Liver (tissue), 9 donors: ENCODE results near the gene ZNF423. TPM values are rescaled to one million over a fixed set of nuclear protein-coding genes. Genes with fewer than 3 reads are reported as not detected.
A peak's percentile ranks its signal among the peaks of the same experiment; 100 is the strongest.

ENCODE experiments used
- DNase-seq: peaks from one replicate; pipeline ENCODE4 v3.0.0-alpha.2; 2017; ENCODE audit warnings: low spot score
- H3K27ac ChIP-seq, 2 donors: one replicate each; pipeline ENCODE4 v1.7.0; 2013; ENCODE audit warnings: inconsistent platforms in 2 of 2, low read length in 2 of 2, control low read depth in 1 of 2, low read depth in 1 of 2, mild to moderate bottlenecking in 1 of 2
- H3K27me3 ChIP-seq, 4 donors: one replicate each; pipeline versions ENCODE4 v1.6.1 to v1.7.0; 2013; ENCODE audit warnings: low read length in 3 of 4, inconsistent platforms in 1 of 4, mild to moderate bottlenecking in 1 of 4, moderate library complexity in 1 of 4; ENCODE audit not compliant: control insufficient read depth in 4 of 4, insufficient read depth in 4 of 4
- H3K36me3 ChIP-seq, 4 donors: one replicate each; pipeline versions ENCODE4 v1.6.1 to v1.7.0; 2013; ENCODE audit warnings: low read length in 3 of 4, mild to moderate bottlenecking in 3 of 4, low read depth in 1 of 4, moderate library complexity in 1 of 4; ENCODE audit not compliant: control insufficient read depth in 4 of 4, insufficient read depth in 3 of 4
- H3K4me1 ChIP-seq, 4 donors: one replicate each; pipeline versions ENCODE4 v1.6.1 to v1.7.0; 2013; ENCODE audit warnings: low read length in 3 of 4, mild to moderate bottlenecking in 3 of 4, moderate library complexity in 1 of 4; ENCODE audit not compliant: control insufficient read depth in 4 of 4, insufficient read depth in 4 of 4
- H3K4me3 ChIP-seq, 3 donors: one replicate each; pipeline versions ENCODE4 v1.6.1 to v1.7.0; 2013; ENCODE audit warnings: low read length in 3 of 3, control low read depth in 1 of 3, low read depth in 1 of 3, mild to moderate bottlenecking in 1 of 3
- H3K9ac ChIP-seq, 2 donors: one replicate each; pipeline ENCODE4 v1.7.0; 2013; ENCODE audit warnings: low read length in 2 of 2, mild to moderate bottlenecking in 2 of 2, moderate library complexity in 2 of 2, control low read depth in 1 of 2, low read depth in 1 of 2
- H3K9me3 ChIP-seq, 4 donors: one replicate each; pipeline versions ENCODE4 v1.6.1 to v1.7.0; 2013; ENCODE audit warnings: low read length in 3 of 4; ENCODE audit not compliant: control insufficient read depth in 4 of 4
- ATF3 ChIP-seq: IDR thresholded peaks from 2 replicates; pipeline ENCODE4 v1.6.1; 2016; ENCODE audit warnings: antibody characterized with exemption
- CTCF ChIP-seq: fragments of 150-350 bp; IDR thresholded peaks from 2 replicates; pipeline ENCODE4 v1.5.1; 2017; ENCODE audit warnings: improper control_type of control experiment, low read depth, low read length; ENCODE audit not compliant: missing input control
- EGR1 ChIP-seq, 2 donors: IDR thresholded peaks; 2 replicates each; pipeline ENCODE4 v1.6.1; 2016 to 2018; ENCODE audit warnings: antibody characterized with exemption in 2 of 2, low read depth in 2 of 2
- FOXA1 ChIP-seq: IDR thresholded peaks from 2 replicates; pipeline ENCODE4 v1.6.1; 2016; ENCODE audit warnings: antibody characterized with exemption
- FOXA2 ChIP-seq: IDR thresholded peaks from 2 replicates; pipeline ENCODE4 v1.6.1; 2016; ENCODE audit warnings: antibody characterized with exemption
- GABPA ChIP-seq, 2 donors: IDR thresholded peaks in 1 of 2; conservative IDR thresholded peaks in 1 of 2; 2 replicates each; pipeline ENCODE4 v1.6.1; 2016; ENCODE audit warnings: antibody characterized with exemption in 2 of 2, mild to moderate bottlenecking in 1 of 2, moderate library complexity in 1 of 2
- HNF4A ChIP-seq, 2 donors: conservative IDR thresholded peaks; 2 replicates each; pipeline ENCODE4 v1.6.1; 2016; ENCODE audit warnings: antibody characterized with exemption in 2 of 2, mild to moderate bottlenecking in 2 of 2
- HNF4G ChIP-seq: IDR thresholded peaks from 2 replicates; pipeline ENCODE4 v1.6.1; 2016; ENCODE audit warnings: antibody characterized with exemption
- JUND ChIP-seq, 2 donors: IDR thresholded peaks; 2 replicates each; pipeline ENCODE4 v1.6.1; 2016; ENCODE audit warnings: antibody characterized with exemption in 2 of 2
- NR2F2 ChIP-seq: IDR thresholded peaks from 2 replicates; pipeline ENCODE4 v1.6.1; 2016; ENCODE audit warnings: antibody characterized with exemption
- RAD21 ChIP-seq, 2 donors: IDR thresholded peaks; 2 replicates each; pipeline ENCODE4 v1.6.1; 2016; ENCODE audit warnings: antibody characterized with exemption in 2 of 2, mild to moderate bottlenecking in 2 of 2
- RXRA ChIP-seq, 2 donors: IDR thresholded peaks; 2 replicates each; pipeline ENCODE4 v1.6.1; 2017 to 2018; ENCODE audit warnings: antibody characterized with exemption in 2 of 2, mild to moderate bottlenecking in 1 of 2
- SP1 ChIP-seq: IDR thresholded peaks from 2 replicates; pipeline ENCODE4 v1.6.1; 2018; ENCODE audit warnings: antibody characterized with exemption, mild to moderate bottlenecking
- TAF1 ChIP-seq: conservative IDR thresholded peaks from 2 replicates; pipeline ENCODE4 v1.6.1; 2016; ENCODE audit warnings: antibody characterized with exemption, mild to moderate bottlenecking
- YY1 ChIP-seq: IDR thresholded peaks from 2 replicates; pipeline ENCODE4 v1.6.1; 2016; ENCODE audit warnings: antibody characterized with exemption, mild to moderate bottlenecking
- ZBTB33 ChIP-seq: IDR thresholded peaks from 2 replicates; pipeline ENCODE4 v1.6.1; 2016; ENCODE audit warnings: antibody characterized with exemption
- WGBS: extraction: QIAGEN DNeasy Blood & Tissue Kit; methylation state at CpG from one replicate; pipeline ENCODE4 v1.1.7; 2013; 5-methylcytosine and 5-hydroxymethylcytosine counted together
- polyA plus RNA-seq, 2 donors: library from polyadenylated mRNA; stranded (reverse) in 1 of 2; unstranded in 1 of 2; fragments of 200-250 nt in 1 of 2; fragments of >200 nt in 1 of 2; fragmentation: Nextera tagmentation in 1 of 2; extraction: Ambion mirVana in 1 of 2; gene quantifications; one replicate each; pipeline versions ENCODE4 v1.2.1 to v1.2.3, GENCODE V29; 2013 to 2015
- total RNA-seq, 2 donors: library from RNA; depleted of rRNA; stranded (reverse); fragments of >200 nt; gene quantifications; one replicate each; pipeline ENCODE4 v1.2.3, GENCODE V29; 2014
- TF ChIP-seq, protein P1 (sequence below): IDR thresholded peaks from 2 replicates; pipeline ENCODE4 v1.6.1; 2016; ENCODE audit warnings: antibody characterized with exemption
- TF ChIP-seq, protein P2 (sequence below): IDR thresholded peaks from 2 replicates; pipeline ENCODE4 v1.6.1; 2016; ENCODE audit warnings: antibody characterized with exemption, mild to moderate bottlenecking
- donor health status: healthy.
- donor health status: healthy.
- donor health status: healthy.
- donor health status: healthy.
- donor health status: healthy.

The ZNF423 gene
- total and polyA plus RNA-seq, 4 donors = 0.24 to 1.6 (median 0.39) TPM

DNA sequence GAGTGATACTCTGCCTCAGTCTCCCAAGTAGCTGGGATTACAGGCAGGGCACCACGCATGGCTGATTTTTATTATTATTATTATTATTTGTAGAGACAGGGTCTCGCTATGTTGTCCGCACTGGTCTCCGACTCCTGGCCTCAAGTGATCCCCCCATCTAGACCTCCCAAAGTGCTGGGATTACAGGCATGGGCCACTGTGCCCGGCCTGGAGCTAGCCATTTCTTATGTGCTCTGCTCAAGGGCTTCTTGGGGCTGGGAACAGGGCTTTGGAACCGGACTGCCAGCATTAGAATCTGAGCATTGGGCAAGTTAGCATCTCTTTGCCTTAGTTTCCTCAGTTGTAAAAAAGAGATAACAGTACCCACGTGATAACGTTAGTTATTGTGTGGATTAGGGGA, 371.0 kb downstream of the ZNF423 start:
- Histone ChIP-seq H3K4me3 (no peak overlapping the region), H3K36me3 (no peaks in the 10 kb centered on the region), H3K27me3 (no peaks in the 10 kb centered on the region), H3K27ac (no peak overlapping the region), H3K9ac (no peak overlapping the region), H3K4me1 (peaks cover 4 to 18% (median 11%) of the 10 kb centered on the region in 4 donors), H3K9me3 (no peaks in the 10 kb centered on the region)
- TF ChIP-seq CTCF (no peak), YY1 (no peak), TAF1 (no peak), HNF4A (conservative IDR thresholded peaks at IDR 0.05) (no peak)
- TF ChIP-seq, protein P1, sequence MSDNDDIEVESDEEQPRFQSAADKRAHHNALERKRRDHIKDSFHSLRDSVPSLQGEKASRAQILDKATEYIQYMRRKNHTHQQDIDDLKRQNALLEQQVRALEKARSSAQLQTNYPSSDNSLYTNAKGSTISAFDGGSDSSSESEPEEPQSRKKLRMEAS = no peak
- no peak for DNase-seq
- 92% methylated on average over 8 of the region's 8 CpGs for WGBS

- Histone ChIP-seq H3K4me3 (peak overlapping the region in 1 of 3 donors; percentile 10), H3K27me3 (no peaks in the 10 kb centered on the region), H3K9ac (no peak overlapping the region), H3K4me1 (peaks cover 4 to 18% (median 11%) of the 10 kb centered on the region in 4 donors), H3K27ac (peak overlapping the region in 1 of 2 donors; percentile 34), H3K9me3 (no peaks in the 10 kb centered on the region), H3K36me3 (no peaks in the 10 kb centered on the region)
- WGBS = 13% methylated on average over 18 of the region's 18 CpGs
- peak; percentile 66 to 81 for TF ChIP-seq RXRA (IDR thresholded peaks at IDR 0.05)
- peak; percentile 54 for TF ChIP-seq NR2F2
- TF ChIP-seq, protein P2, sequence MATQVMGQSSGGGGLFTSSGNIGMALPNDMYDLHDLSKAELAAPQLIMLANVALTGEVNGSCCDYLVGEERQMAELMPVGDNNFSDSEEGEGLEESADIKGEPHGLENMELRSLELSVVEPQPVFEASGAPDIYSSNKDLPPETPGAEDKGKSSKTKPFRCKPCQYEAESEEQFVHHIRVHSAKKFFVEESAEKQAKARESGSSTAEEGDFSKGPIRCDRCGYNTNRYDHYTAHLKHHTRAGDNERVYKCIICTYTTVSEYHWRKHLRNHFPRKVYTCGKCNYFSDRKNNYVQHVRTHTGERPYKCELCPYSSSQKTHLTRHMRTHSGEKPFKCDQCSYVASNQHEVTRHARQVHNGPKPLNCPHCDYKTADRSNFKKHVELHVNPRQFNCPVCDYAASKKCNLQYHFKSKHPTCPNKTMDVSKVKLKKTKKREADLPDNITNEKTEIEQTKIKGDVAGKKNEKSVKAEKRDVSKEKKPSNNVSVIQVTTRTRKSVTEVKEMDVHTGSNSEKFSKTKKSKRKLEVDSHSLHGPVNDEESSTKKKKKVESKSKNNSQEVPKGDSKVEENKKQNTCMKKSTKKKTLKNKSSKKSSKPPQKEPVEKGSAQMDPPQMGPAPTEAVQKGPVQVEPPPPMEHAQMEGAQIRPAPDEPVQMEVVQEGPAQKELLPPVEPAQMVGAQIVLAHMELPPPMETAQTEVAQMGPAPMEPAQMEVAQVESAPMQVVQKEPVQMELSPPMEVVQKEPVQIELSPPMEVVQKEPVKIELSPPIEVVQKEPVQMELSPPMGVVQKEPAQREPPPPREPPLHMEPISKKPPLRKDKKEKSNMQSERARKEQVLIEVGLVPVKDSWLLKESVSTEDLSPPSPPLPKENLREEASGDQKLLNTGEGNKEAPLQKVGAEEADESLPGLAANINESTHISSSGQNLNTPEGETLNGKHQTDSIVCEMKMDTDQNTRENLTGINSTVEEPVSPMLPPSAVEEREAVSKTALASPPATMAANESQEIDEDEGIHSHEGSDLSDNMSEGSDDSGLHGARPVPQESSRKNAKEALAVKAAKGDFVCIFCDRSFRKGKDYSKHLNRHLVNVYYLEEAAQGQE = no peak
- TF ChIP-seq CTCF = no peak
- no peak for TF ChIP-seq RAD21 (IDR thresholded peaks at IDR 0.05)
- no peak for TF ChIP-seq EGR1 (IDR thresholded peaks at IDR 0.05; ENCODE audit: low read depth in 2 of 2)
- no peak for TF ChIP-seq ATF3
- TF ChIP-seq HNF4A (conservative IDR thresholded peaks at IDR 0.05) = peak; percentile 85 to 91
- TF ChIP-seq HNF4G = peak; percentile 64
- no peak for TF ChIP-seq JUND (IDR thresholded peaks at IDR 0.05)
- TF ChIP-seq YY1 = no peak
- TF ChIP-seq, protein P1 = no peak
- no peak for TF ChIP-seq TAF1
- TF ChIP-seq GABPA (IDR thresholded peaks at IDR 0.05 in 1 of 2, conservative IDR thresholded peaks at IDR 0.05 in 1 of 2) = no peak
- TF ChIP-seq FOXA1 = no peak
- peak; percentile 88 for TF ChIP-seq SP1
- no peak for TF ChIP-seq FOXA2
- no peak for TF ChIP-seq ZBTB33
- DNase-seq = peak; percentile 69
These were observed 371.5 kb downstream of the ZNF423 start for GRCh38 chr16:49484451-49484849.
